IMR-90 (cell line): ENCODE data around the gene SMC6. TPM values are rescaled to one million over a fixed set of nuclear protein-coding genes. Genes with fewer than 3 reads are reported as not detected.

Experiments used
- ATAC-seq: fragments of 200-7000 bp; cut with Tn5 transposase; 2 replicates; pipeline ENCODE4 v1.9.1; 2020; ENCODE audit warnings: low read depth, mild to moderate bottlenecking, moderate library complexity
- BruUV-seq: library from RNA; stranded (reverse); fragments of 400-500 nt; replicated peaks from 2 replicates; lab custom pipeline; 2021; lab: Mats Ljungman, UMichigan
- CTCF ChIA-PET: fragments of 300-600 bp; formaldehyde crosslinking; extraction: SDS; loops from one replicate; lab custom pipeline; 2021; ENCODE audit warnings: antibody characterized with exemption; lab: Yijun Ruan, JAX
- POLR2A ChIA-PET: fragments of 300-600 bp; sonication (Branson Sonifier 250); formaldehyde crosslinking; loops from one replicate; lab custom pipeline; 2022; ENCODE audit warnings: antibody characterized with exemption; ENCODE audit not compliant: unreplicated experiment; lab: Charles Lee
- DNase-seq: peaks from one replicate; pipeline ENCODE4 v3.0.0; 2013
- H2AFZ ChIP-seq: replicated peaks from 2 replicates; pipeline ENCODE3; 2013; ENCODE audit warnings: low read length, mild to moderate bottlenecking; ENCODE audit not compliant: poor library complexity
- H2AK5ac ChIP-seq: 2 replicates; pipeline ENCODE4 v1.6.1; 2013; ENCODE audit warnings: low read depth, low read length, inconsistent platforms
- H2AK9ac ChIP-seq: replicated peaks from 2 replicates; pipeline ENCODE3; 2013; ENCODE audit warnings: mild to moderate bottlenecking, low read depth, low read length, moderate library complexity; ENCODE audit not compliant: poor library complexity
- H2BK120ac ChIP-seq: 2 replicates; pipeline ENCODE4 v1.6.1; 2013; ENCODE audit warnings: low read depth, low read length, inconsistent platforms
- H2BK15ac ChIP-seq: 3 replicates; pipeline ENCODE4 v1.6.1; 2013; ENCODE audit warnings: low read depth, low read length, inconsistent platforms
- H2BK20ac ChIP-seq: 2 replicates; pipeline ENCODE4 v1.6.1; 2013; ENCODE audit warnings: low read depth, mild to moderate bottlenecking, inconsistent platforms, low read length, moderate library complexity
- H2BK5ac ChIP-seq: 2 replicates; pipeline ENCODE4 v1.6.1; 2013; ENCODE audit warnings: mild to moderate bottlenecking, low read depth, low read length, inconsistent platforms; ENCODE audit not compliant: poor library complexity, severe bottlenecking
- H3K14ac ChIP-seq: replicated peaks from 2 replicates; pipeline ENCODE4 v1.6.1; 2013; ENCODE audit warnings: low read depth, low read length, inconsistent platforms
- H3K18ac ChIP-seq: 2 replicates; pipeline ENCODE4 v1.6.1; 2013; ENCODE audit warnings: low read depth, low read length, control low read depth
- H3K23ac ChIP-seq: 2 replicates; pipeline ENCODE4 v1.6.1; 2013; ENCODE audit warnings: low read depth, low read length, inconsistent platforms
- H3K27ac ChIP-seq: 2 replicates; pipeline ENCODE4 v1.5.1; 2013; ENCODE audit warnings: mild to moderate bottlenecking, control low read depth, low read length; ENCODE audit not compliant: insufficient read depth
- H3K27me3 ChIP-seq: 2 replicates; pipeline ENCODE4 v1.6.1; 2013; ENCODE audit warnings: low read length; ENCODE audit not compliant: control insufficient read depth, insufficient read depth
- H3K36me3 ChIP-seq: 2 replicates; pipeline ENCODE4 v1.6.1; 2013; ENCODE audit warnings: low read length, mixed read lengths; ENCODE audit not compliant: control insufficient read depth, insufficient read depth
- H3K4ac ChIP-seq: 2 replicates; pipeline ENCODE4 v1.6.1; 2013; ENCODE audit warnings: low read depth, low read length, inconsistent platforms
- H3K4me1 ChIP-seq: 2 replicates; pipeline ENCODE4 v1.6.1; 2013; ENCODE audit warnings: low read length, mixed read lengths; ENCODE audit not compliant: control insufficient read depth, insufficient read depth
- H3K4me2 ChIP-seq: 2 replicates; pipeline ENCODE4 v1.6.1; 2013; ENCODE audit warnings: low read depth, mild to moderate bottlenecking, control low read depth, low read length, moderate library complexity
- H3K4me3 ChIP-seq: 2 replicates; pipeline ENCODE4 v1.5.1; 2013; ENCODE audit warnings: low read depth, mild to moderate bottlenecking, control low read depth, low read length, moderate library complexity; ENCODE audit not compliant: insufficient read depth
- H3K56ac ChIP-seq: 2 replicates; pipeline ENCODE4 v1.6.1; 2013; ENCODE audit warnings: low read length, inconsistent platforms; ENCODE audit not compliant: insufficient read depth; ENCODE audit errors: extremely low read depth
- H3K79me1 ChIP-seq, 2 experiments: 2 replicates each; pipeline ENCODE4 v1.6.1; 2013; ENCODE audit warnings: low read length in 2 of 2, inconsistent platforms in 1 of 2, low read depth in 1 of 2
- H3K9ac ChIP-seq: 2 replicates; pipeline ENCODE4 v1.6.1; 2013; ENCODE audit warnings: low read depth, low read length, control low read depth
- H3K9me1 ChIP-seq: 2 replicates; pipeline ENCODE4 v1.6.1; 2013; ENCODE audit warnings: low read length, inconsistent platforms; ENCODE audit not compliant: insufficient read depth
- H3K9me3 ChIP-seq: 2 replicates; pipeline ENCODE4 v1.6.1; 2013; ENCODE audit warnings: low read length; ENCODE audit not compliant: control insufficient read depth, insufficient read depth
- H4K20me1 ChIP-seq: 2 replicates; pipeline ENCODE4 v1.6.1; 2013; ENCODE audit warnings: low read length, inconsistent platforms; ENCODE audit not compliant: insufficient read depth
- H4K5ac ChIP-seq: 2 replicates; pipeline ENCODE4 v1.6.1; 2013; ENCODE audit warnings: mild to moderate bottlenecking, low read depth, low read length, control low read depth
- H4K8ac ChIP-seq, 2 experiments: 2 replicates each; pipeline ENCODE4 v1.6.1; 2013; ENCODE audit warnings: low read depth in 2 of 2, low read length in 2 of 2, control low read depth in 1 of 2, inconsistent platforms in 1 of 2
- H4K91ac ChIP-seq: 2 replicates; pipeline ENCODE4 v1.6.1; 2013; ENCODE audit warnings: low read depth, low read length, inconsistent platforms; ENCODE audit not compliant: insufficient read depth
- FOS ChIP-seq: fragments of 150-350 bp; IDR thresholded peaks from 2 replicates; pipeline ENCODE4 v1.6.1; 2016; ENCODE audit warnings: low read depth, low read length
- NFE2L2 ChIP-seq: fragments of 150-350 bp; IDR thresholded peaks from 2 replicates; pipeline ENCODE4 v1.6.1; 2016; ENCODE audit warnings: low read depth, mild to moderate bottlenecking, low read length
- RCOR1 ChIP-seq: IDR thresholded peaks from 2 replicates; pipeline ENCODE4 v1.6.1; 2012; ENCODE audit warnings: mild to moderate bottlenecking, low read length, improper control_type of control experiment; ENCODE audit not compliant: insufficient replicate concordance
- WGBS, 2 experiments: methylation state at CpG; one replicate each; pipeline versions ENCODE4 v1.1.5 to v1.1.7; 2013; ENCODE audit warnings: missing lambda C conversion rate in 2 of 2; ENCODE audit not compliant: insufficient read length in 1 of 2; ENCODE audit errors: extremely low coverage in 2 of 2; 5-methylcytosine and 5-hydroxymethylcytosine counted together
- dilution Hi-C: fragments of 300-500 bp; cut with HindIII; formaldehyde crosslinking; loops from one replicate; pipeline ENCODE4 v1.14.3; 2018; ENCODE audit warnings: low sequenced_read_pairs; ENCODE audit not compliant: unreplicated experiment
- in situ Hi-C: fragments of 300-500 bp; cut with MboI; formaldehyde crosslinking; loops from 3 replicates; pipeline ENCODE4 v1.14.3; 2019; ENCODE audit warnings: low sequenced_read_pairs, inconsistent platforms, mixed read lengths
- intact Hi-C: fragments of 100-400 bp; cut with micrococcal nuclease; formaldehyde crosslinking; loops from 2 replicates; pipeline ENCODE4 v1.10.0; 2022
- polyA plus RNA-seq, 3 experiments: library from polyadenylated mRNA; depleted of rRNA; stranded (reverse); fragments of >200 nt; gene quantifications; 2 replicates each; pipeline ENCODE4 v1.2.3, GENCODE V29; 2012; ENCODE audit warnings: low replicate concordance in 1 of 3
- total RNA-seq: library from RNA; depleted of rRNA; stranded (reverse); fragments of >200 nt; gene quantifications from 2 replicates; pipeline ENCODE4 v1.2.3, GENCODE V29; 2012

Gene SMC6
- total and polyA plus RNA-seq, 2 of the 4 experiments (the other 2 are of a cell fraction) = 6.5 to 10.4 TPM

DNA sequence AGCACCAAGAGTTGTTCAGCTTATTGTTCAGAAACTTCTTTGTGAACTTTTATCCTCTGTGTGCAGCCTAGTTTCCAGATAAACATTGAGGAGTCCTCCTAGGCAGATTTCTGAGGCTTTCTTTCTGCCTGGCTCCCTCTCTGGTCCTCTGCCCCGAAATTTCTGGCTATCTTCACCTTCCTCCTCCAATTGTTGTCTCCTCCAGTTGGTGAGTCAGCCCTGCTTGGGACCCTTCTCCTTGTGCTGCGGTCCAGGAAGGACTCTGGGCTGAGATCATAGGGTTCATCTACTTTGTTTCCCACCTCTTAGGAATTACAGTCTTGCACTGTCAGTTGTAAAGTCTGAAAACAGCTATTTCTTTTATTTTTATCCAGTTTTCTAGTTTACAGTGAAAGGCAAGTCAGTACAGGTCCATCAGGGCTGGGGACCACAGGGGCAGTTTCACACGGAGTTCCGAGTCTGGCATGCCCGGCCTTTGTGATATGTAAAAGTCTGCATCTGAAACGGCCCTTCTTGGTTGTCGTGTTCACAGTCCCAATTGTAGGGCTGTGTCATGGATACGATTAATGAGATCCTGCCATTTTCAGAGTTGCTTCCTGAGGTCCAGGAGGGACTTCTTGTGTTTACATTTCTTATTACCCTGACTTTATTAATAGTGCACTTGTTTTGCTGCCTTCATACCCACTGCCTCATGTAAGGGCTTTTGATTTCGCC, 100.8 kb downstream of the SMC6 start:
- in situ Hi-C loops (loop anchor here (25.0 kb wide), 1 partner anchor 891 kb away; no protein-coding TSS in a partner anchor), dilution Hi-C loops (no loop called here), intact Hi-C loops (no loop called here)
- H3K4me3 ChIP-seq = no peak overlapping the region
- no peak overlapping the region for H2AK9ac ChIP-seq
- H3K27ac ChIP-seq = no peak overlapping the region
- no peak overlapping the region for H2AK5ac ChIP-seq
- H3K9me1 ChIP-seq = no peaks in the 10 kb centered on the region
- TF ChIP-seq NFE2L2 (no peak), RCOR1 (no peak), FOS (no peak)
- H4K20me1 ChIP-seq = no peaks in the 10 kb centered on the region
- ATAC-seq (no peak), DNase-seq (no peak)
- no peak overlapping the region for H3K56ac ChIP-seq
- no peak overlapping the region for H2BK120ac ChIP-seq
- POLR2A ChIA-PET = interaction anchor here (0.6 kb wide), 1 partner anchor 86 kb away, joined by 3 read pairs; no protein-coding TSS in a partner anchor
- H3K36me3 ChIP-seq = no peaks in the 10 kb centered on the region
- H3K9ac ChIP-seq = no peak overlapping the region
- H3K4ac ChIP-seq = no peak overlapping the region
- H2BK15ac ChIP-seq = no peak overlapping the region
- no peak overlapping the region for H3K4me2 ChIP-seq
- CTCF ChIA-PET = interaction anchor here (1.0 kb wide), 1 partner anchor 305 kb away, joined by 3 read pairs; no protein-coding TSS in a partner anchor
- no peak overlapping the region for H3K18ac ChIP-seq
- no peak overlapping the region for H3K23ac ChIP-seq
- no peak overlapping the region for H4K91ac ChIP-seq
- H3K4me1 ChIP-seq = 0 out of 2 replicates have a peak, but pooled peaks cover 1% of the 10 kb centered on the region
- no peak overlapping the region for H4K8ac ChIP-seq
- no peaks in the 10 kb centered on the region for H3K27me3 ChIP-seq
- H2BK20ac ChIP-seq = no peak overlapping the region
- H4K5ac ChIP-seq = no peak overlapping the region
- BruUV-seq = no TSS peak
- H2AFZ ChIP-seq = no peak overlapping the region
- no peak overlapping the region for H3K14ac ChIP-seq
- WGBS, 2 experiments = 80% methylated on average over 1 of the region's 9 CpGs; no CpG with 5 or more reads in 1 of the 2 experiments
- no peaks in the 10 kb centered on the region for H3K9me3 ChIP-seq
- H2BK5ac ChIP-seq = no peak overlapping the region
- no peaks in the 10 kb centered on the region for H3K79me1 ChIP-seq
